ENCODE measurements around the gene BORCS6.

DNA sequence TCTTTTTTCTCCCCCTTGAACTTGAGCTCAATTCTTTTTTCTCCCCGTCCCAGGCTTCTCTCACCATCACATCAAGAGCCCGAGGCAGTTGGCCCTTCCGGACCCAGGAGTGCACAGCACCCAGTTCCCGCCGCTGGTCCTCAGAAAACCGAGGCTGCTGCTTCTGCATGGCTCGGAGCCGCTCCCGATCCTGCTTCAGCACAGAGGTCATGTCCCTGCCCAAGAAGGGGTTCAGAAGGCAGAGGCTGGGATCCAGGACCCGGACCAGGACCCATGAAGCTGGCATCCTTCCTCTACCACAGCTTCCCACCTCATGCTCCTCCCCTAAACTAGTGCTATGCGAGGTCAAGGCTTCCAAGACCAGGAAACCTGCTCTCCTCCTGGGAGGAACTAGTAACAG lies 48.2 kb downstream of the BORCS6 start:
- TF ChIP-seq, protein P1, sequence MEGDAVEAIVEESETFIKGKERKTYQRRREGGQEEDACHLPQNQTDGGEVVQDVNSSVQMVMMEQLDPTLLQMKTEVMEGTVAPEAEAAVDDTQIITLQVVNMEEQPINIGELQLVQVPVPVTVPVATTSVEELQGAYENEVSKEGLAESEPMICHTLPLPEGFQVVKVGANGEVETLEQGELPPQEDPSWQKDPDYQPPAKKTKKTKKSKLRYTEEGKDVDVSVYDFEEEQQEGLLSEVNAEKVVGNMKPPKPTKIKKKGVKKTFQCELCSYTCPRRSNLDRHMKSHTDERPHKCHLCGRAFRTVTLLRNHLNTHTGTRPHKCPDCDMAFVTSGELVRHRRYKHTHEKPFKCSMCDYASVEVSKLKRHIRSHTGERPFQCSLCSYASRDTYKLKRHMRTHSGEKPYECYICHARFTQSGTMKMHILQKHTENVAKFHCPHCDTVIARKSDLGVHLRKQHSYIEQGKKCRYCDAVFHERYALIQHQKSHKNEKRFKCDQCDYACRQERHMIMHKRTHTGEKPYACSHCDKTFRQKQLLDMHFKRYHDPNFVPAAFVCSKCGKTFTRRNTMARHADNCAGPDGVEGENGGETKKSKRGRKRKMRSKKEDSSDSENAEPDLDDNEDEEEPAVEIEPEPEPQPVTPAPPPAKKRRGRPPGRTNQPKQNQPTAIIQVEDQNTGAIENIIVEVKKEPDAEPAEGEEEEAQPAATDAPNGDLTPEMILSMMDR (IDR thresholded peaks at IDR 0.05; ENCODE audit: insufficient read depth, low read length, poor library complexity, severe bottlenecking) = no peak
- no peak for TF ChIP-seq EZH2phosphoT487 (conservative IDR thresholded peaks at IDR 0.05; ENCODE audit: low read length)

Measured in SU-DHL-6 (cell line).